SK-N-SH treated with all-trans-retinoic acid at 6 μM for 48 hours (cell line): Measurements from ENCODE around the gene AREG.

ENCODE experiments used
- ARNTL ChIP-seq: fragments of 450-650 bp; formaldehyde crosslinking; IDR thresholded peaks from 2 replicates; pipeline ENCODE4 v1.5.0; 2020; ENCODE audit warnings: low read depth, mild to moderate bottlenecking, moderate library complexity, borderline replicate concordance
- OSR1 ChIP-seq: fragments of 250-450 bp; sonication (Bioruptor Pico); IDR thresholded peaks from 2 replicates; pipeline ENCODE4 v1.8.0; 2022; ENCODE audit warnings: moderate library complexity, mild to moderate bottlenecking, inconsistent platforms
- TOX ChIP-seq: fragments of 250-450 bp; sonication (Bioruptor Pico); IDR thresholded peaks from 2 replicates; pipeline ENCODE4 v1.8.0; 2021; ENCODE audit warnings: mild to moderate bottlenecking, moderate library complexity, borderline replicate concordance
- ZFP30 ChIP-seq: fragments of 450-650 bp; formaldehyde crosslinking; IDR thresholded peaks from 2 replicates; pipeline ENCODE4 v1.5.0; 2022; ENCODE audit warnings: mild to moderate bottlenecking, moderate library complexity
- TF ChIP-seq, protein P1 (sequence below): fragments of 250-450 bp; sonication (Bioruptor Pico); IDR thresholded peaks from 2 replicates; pipeline ENCODE4 v1.8.0; 2020; ENCODE audit warnings: mild to moderate bottlenecking, moderate library complexity, borderline replicate concordance

DNA sequence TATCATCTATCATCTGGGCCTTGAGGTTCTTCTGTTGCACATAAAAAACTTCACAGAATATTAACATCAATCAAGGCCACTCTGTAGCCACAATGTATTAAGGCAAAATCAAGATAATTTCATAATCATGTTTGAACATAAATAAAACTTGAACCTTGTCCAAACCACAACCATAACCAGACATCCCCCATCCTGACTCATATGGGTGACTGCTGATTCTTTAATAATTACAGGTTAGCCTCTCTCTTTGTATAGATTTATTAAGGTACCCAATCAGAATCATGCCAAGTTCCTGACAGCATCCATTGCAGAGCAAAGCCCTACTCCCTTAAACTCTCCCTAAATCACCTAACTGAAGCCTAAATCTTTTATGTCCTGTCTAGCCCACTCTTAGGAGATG is 16.7 kb upstream of the AREG start:
- TF ChIP-seq ARNTL (CRISPR knock-in tag) (no peak), OSR1 (CRISPR knock-in tag) (no peak), ZFP30 (CRISPR knock-in tag) (no peak), TOX (CRISPR knock-in tag) (no peak)
- TF ChIP-seq, protein P1, sequence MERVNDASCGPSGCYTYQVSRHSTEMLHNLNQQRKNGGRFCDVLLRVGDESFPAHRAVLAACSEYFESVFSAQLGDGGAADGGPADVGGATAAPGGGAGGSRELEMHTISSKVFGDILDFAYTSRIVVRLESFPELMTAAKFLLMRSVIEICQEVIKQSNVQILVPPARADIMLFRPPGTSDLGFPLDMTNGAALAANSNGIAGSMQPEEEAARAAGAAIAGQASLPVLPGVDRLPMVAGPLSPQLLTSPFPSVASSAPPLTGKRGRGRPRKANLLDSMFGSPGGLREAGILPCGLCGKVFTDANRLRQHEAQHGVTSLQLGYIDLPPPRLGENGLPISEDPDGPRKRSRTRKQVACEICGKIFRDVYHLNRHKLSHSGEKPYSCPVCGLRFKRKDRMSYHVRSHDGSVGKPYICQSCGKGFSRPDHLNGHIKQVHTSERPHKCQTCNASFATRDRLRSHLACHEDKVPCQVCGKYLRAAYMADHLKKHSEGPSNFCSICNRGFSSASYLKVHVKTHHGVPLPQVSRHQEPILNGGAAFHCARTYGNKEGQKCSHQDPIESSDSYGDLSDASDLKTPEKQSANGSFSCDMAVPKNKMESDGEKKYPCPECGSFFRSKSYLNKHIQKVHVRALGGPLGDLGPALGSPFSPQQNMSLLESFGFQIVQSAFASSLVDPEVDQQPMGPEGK = no peak
